Stromal cell of bone marrow (primary cell): ENCODE results near the gene USP17L13.
"Not testable (repeated sequence)": the region's sequence is repeated elsewhere in the genome, so short reads cannot be mapped to it uniquely, and the experiment has no call there.

Experiments
- DNase-seq: peaks from one replicate; pipeline ENCODE4 v3.0.0-alpha.2; 2012; ENCODE audit warnings: low read depth

The USP17L13 gene, protein sequence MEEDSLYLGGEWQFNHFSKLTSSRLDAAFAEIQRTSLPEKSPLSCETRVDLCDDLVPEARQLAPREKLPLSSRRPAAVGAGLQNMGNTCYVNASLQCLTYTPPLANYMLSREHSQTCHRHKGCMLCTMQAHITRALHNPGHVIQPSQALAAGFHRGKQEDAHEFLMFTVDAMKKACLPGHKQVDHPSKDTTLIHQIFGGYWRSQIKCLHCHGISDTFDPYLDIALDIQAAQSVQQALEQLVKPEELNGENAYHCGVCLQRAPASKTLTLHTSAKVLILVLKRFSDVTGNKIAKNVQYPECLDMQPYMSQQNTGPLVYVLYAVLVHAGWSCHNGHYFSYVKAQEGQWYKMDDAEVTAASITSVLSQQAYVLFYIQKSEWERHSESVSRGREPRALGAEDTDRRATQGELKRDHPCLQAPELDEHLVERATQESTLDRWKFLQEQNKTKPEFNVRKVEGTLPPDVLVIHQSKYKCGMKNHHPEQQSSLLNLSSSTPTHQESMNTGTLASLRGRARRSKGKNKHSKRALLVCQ

DNA sequence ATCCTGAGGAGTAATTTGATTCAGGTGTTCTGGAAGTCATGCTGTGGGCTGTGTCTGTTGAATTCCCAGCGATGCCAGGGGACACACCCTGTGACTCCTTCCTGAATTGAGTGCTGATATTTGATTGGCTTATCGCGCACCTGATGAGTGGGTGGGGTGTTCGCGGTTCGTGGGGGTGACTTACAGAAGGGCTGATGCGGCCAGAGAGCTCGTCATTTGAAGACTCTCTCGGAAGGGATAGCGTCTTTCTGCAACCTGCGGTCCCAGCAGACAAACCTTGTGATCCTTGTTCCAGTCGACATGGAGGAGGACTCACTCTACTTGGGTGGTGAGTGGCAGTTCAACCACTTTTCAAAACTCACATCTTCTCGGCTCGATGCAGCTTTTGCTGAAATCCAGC is at the start of gene USP17L13:
TSS of gene USP17L13 (plus strand) at position 301 of the 400 bp plus-strand sequence. CDS start at position 301, 0 bp downstream.
- DNase-seq = not testable (repeated sequence)

DNA sequence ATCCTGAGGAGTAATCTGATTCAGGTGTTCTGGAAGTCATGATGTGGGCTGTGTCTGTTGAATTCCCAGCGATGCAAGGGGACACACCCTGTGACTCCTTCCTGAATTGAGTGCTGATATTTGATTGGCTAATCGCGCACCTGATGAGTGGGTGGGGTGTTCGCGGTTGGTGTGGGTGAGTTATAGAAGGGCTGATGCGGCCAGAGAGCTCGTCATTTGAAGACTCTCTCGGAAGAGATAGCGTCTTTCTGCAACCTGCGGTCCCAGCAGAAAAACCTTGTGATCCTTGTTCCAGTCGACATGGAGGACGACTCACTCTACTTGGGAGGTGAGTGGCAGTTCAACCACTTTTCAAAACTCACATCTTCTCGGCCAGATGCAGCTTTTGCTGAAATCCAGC is 14.3 kb upstream of the USP17L13 start, which contains the start of gene USP17L10:
TSS of gene USP17L10 (plus strand) at position 301 of the 400 bp plus-strand sequence. CDS start at position 301, 0 bp downstream.
- not testable (repeated sequence) for DNase-seq

DNA sequence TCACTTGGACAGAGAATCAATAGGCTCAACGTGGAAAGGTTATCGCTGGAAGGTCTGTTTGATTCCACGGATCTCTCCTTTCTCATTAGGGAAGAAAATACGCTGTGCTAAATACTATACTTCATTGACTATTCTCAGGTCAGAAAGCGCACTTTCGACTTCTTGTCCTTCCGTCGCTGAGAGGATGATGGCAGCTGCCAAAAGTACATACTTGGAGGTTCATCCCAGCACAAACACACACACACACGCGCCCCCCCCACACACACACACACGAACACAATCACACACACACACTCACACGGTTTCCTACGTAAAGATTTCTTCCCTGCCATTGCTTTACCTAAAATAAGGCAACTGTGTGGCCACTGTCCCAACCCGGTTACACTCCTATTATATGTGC is 10.0 kb upstream of the USP17L13 start:
- not testable (repeated sequence) for DNase-seq

DNA sequence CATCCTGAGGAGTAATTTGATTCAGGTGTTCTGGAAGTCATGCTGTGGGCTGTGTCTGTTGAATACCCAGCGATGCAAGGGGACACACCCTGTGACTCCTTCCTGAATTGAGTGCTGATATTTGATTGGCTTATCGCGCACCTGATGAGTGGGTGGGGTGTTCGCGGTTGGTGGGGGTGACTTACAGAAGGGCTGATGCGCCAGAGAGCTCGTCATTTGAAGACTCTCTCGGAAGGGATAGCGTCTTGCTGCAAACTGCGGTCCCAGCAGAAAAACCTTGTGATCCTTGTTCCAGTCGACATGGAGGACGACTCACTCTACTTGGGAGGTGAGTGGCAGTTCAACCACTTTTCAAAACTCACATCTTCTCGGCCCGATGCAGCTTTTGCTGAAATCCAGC is 9.6 kb upstream of the USP17L13 start, which contains the start of gene USP17L11:
TSS of gene USP17L11 (plus strand) at position 301 of the 400 bp plus-strand sequence. CDS start at position 301, 0 bp downstream.
- not testable (repeated sequence) for DNase-seq

DNA sequence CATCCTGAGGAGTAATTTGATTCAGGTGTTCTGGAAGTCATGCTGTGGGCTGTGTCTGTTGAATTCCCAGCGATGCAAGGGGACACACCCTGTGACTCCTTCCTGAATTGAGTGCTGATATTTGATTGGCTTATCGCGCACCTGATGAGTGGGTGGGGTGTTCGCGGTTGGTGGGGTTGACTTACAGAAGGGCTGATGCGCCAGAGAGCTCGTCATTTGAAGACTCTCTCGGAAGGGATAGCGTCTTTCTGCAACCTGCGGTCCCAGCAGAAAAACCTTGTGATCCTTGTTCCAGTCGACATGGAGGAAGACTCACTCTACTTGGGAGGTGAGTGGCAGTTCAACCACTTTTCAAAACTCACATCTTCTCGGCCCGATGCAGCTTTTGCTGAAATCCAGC is 4.8 kb upstream of the USP17L13 start, which contains the start of gene USP17L12:
TSS of gene USP17L12 (plus strand) at position 301 of the 400 bp plus-strand sequence. CDS start at position 301, 0 bp downstream.
- not testable (repeated sequence) for DNase-seq

DNA sequence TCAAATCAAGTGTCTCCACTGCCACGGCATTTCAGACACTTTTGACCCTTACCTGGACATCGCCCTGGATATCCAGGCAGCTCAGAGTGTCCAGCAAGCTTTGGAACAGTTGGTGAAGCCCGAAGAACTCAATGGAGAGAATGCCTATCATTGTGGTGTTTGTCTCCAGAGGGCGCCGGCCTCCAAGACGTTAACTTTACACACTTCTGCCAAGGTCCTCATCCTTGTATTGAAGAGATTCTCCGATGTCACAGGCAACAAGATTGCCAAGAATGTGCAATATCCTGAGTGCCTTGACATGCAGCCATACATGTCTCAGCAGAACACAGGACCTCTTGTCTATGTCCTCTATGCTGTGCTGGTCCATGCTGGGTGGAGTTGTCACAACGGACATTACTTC is 5.6 kb downstream of the USP17L13 start:
- DNase-seq = not testable (repeated sequence)

DNA sequence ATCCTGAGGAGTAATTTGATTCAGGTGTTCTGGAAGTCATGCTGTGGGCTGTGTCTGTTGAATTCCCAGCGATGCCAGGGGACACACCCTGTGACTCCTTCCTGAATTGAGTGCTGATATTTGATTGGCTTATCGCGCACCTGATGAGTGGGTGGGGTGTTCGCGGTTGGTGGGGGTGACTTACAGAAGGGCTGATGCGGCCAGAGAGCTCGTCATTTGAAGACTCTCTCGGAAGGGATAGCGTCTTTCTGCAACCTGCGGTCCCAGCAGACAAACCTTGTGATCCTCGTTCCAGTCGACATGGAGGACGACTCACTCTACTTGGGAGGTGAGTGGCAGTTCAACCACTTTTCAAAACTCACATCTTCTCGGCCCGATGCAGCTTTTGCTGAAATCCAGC is 9.4 kb downstream of the USP17L13 start, which contains the start of gene USP17L15:
TSS of gene USP17L15 (plus strand) at position 301 of the 400 bp plus-strand sequence. CDS start at position 301, 0 bp downstream.
- not testable (repeated sequence) for DNase-seq

DNA sequence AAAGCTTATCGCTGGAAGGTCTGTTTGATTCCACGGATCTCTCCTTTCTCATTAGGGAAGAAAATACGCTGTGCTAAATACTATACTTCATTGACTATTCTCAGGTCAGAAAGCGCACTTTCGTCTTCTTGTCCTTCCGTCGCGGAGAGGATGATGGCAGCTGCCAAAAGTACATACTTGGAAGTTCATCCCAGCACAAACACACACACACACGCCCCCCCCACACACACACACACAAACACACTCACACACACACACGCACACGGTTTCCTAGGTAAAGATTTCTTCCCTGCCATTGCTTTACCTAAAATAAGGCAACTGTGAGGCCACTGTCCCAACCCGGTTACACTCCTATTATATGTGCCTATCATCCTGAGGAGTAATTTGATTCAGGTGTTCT is 13.8 kb downstream of the USP17L13 start:
- not testable (repeated sequence) for DNase-seq

DNA sequence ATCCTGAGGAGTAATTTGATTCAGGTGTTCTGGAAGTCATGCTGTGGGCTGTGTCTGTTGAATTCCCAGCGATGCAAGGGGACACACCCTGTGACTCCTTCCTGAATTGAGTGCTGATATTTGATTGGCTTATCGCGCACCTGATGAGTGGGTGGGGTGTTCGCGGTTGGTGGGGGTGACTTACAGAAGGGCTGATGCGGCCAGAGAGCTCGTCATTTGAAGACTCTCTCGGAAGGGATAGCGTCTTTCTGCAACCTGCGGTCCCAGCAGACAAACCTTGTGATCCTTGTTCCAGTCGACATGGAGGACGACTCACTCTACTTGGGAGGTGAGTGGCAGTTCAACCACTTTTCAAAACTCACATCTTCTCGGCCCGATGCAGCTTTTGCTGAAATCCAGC is 18.9 kb downstream of the USP17L13 start, which contains the start of gene USP17L17:
TSS of gene USP17L17 (plus strand) at position 301 of the 400 bp plus-strand sequence. CDS start at position 301, 0 bp downstream.
- not testable (repeated sequence) for DNase-seq

DNA sequence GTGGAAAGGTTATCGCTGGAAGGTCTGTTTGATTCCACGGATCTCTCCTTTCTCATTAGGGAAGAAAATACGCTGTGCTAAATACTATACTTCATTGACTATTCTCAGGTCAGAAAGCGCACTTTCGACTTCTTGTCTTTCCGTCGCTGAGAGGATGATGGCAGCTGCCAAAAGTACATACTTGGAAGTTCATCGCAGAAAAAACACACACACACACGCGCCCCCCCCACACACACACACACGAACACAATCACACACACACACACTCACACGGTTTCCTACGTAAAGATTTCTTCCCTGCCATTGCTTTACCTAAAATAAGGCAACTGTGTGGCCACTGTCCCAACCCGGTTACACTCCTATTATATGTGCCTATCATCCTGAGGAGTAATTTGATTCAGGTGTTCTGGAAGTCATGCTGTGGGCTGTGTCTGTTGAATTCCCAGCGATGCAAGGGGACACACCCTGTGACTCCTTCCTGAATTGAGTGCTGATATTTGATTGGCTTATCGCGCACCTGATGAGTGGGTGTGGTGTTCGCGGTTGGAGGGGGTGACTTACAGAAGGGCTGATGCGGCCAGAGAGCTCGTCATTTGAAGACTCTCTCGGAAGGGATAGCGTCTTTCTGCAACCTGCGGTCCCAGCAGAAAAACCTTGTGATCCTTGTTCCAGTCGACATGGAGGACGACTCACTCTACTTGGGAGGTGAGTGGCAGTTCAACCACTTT is 23.4 kb downstream of the USP17L13 start, which contains the start of gene USP17L18:
TSS of gene USP17L18 (plus strand) at position 678 of the 728 bp plus-strand sequence. CDS start at position 678, 0 bp downstream.
- not testable (repeated sequence) for DNase-seq

DNA sequence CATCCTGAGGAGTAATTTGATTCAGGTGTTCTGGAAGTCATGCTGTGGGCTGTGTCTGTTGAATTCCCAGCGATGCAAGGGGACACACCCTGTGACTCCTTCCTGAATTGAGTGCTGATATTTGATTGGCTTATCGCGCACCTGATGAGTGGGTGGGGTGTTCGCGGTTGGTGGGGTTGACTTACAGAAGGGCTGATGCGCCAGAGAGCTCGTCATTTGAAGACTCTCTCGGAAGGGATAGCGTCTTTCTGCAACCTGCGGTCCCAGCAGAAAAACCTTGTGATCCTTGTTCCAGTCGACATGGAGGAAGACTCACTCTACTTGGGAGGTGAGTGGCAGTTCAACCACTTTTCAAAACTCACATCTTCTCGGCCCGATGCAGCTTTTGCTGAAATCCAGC is 28.4 kb downstream of the USP17L13 start, which contains the start of gene USP17L19:
TSS of gene USP17L19 (plus strand) at position 301 of the 400 bp plus-strand sequence. CDS start at position 301, 0 bp downstream.
- not testable (repeated sequence) for DNase-seq

DNA sequence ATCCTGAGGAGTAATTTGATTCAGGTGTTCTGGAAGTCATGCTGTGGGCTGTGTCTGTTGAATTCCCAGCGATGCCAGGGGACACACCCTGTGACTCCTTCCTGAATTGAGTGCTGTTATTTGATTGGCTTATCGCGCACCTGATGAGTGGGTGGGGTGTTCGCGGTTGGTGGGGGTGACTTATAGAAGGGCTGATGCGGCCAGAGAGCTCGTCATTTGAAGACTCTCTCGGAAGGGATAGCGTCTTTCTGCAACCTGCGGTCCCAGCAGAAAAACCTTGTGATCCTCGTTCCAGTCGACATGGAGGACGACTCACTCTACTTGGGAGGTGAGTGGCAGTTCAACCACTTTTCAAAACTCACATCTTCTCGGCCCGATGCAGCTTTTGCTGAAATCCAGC is 33.1 kb downstream of the USP17L13 start, which contains the start of gene USP17L20:
TSS of gene USP17L20 (plus strand) at position 301 of the 400 bp plus-strand sequence. CDS start at position 301, 0 bp downstream.
- DNase-seq = not testable (repeated sequence)

DNA sequence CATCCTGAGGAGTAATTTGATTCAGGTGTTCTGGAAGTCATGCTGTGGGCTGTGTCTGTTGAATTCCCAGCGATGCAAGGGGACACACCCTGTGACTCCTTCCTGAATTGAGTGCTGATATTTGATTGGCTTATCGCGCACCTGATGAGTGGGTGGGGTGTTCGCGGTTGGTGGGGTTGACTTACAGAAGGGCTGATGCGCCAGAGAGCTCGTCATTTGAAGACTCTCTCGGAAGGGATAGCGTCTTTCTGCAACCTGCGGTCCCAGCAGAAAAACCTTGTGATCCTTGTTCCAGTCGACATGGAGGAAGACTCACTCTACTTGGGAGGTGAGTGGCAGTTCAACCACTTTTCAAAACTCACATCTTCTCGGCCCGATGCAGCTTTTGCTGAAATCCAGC is 37.9 kb downstream of the USP17L13 start, which contains the start of gene USP17L21:
TSS of gene USP17L21 (plus strand) at position 301 of the 400 bp plus-strand sequence. CDS start at position 301, 0 bp downstream.
- not testable (repeated sequence) for DNase-seq

DNA sequence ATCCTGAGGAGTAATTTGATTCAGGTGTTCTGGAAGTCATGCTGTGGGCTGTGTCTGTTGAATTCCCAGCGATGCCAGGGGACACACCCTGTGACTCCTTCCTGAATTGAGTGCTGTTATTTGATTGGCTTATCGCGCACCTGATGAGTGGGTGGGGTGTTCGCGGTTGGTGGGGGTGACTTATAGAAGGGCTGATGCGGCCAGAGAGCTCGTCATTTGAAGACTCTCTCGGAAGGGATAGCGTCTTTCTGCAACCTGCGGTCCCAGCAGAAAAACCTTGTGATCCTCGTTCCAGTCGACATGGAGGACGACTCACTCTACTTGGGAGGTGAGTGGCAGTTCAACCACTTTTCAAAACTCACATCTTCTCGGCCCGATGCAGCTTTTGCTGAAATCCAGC is 42.6 kb downstream of the USP17L13 start, which contains the start of gene USP17L22:
TSS of gene USP17L22 (plus strand) at position 301 of the 400 bp plus-strand sequence. CDS start at position 301, 0 bp downstream.
- not testable (repeated sequence) for DNase-seq

DNA sequence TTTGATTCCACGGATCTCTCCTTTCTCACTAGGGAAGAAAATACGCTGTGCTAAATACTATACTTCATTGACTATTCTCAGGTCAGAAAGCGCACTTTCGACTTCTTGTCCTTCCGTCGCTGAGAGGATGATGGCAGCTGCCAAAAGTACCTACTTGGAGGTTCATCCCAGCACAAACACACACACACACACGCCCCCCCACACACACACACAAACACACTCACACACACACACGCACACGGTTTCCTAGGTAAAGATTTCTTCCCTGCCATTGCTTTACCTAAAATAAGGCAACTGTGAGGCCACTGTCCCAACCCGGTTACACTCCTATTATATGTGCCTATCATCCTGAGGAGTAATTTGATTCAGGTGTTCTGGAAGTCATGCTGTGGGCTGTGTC is 47.0 kb downstream of the USP17L13 start:
- DNase-seq = not testable (repeated sequence)
